HG03196 (cell line): Measurements from ENCODE around the gene ATG10.
"Not testable (repeated sequence)": the region's sequence is repeated elsewhere in the genome, so short reads cannot be mapped to it uniquely, and the experiment has no call there.

Experiments used
- ATAC-seq: cut with Tn5 transposase; IDR thresholded peaks from one replicate; pipeline ENCODE4 v1.9.1; 2021; ENCODE audit not compliant: unreplicated experiment

ATG10 gene

DNA sequence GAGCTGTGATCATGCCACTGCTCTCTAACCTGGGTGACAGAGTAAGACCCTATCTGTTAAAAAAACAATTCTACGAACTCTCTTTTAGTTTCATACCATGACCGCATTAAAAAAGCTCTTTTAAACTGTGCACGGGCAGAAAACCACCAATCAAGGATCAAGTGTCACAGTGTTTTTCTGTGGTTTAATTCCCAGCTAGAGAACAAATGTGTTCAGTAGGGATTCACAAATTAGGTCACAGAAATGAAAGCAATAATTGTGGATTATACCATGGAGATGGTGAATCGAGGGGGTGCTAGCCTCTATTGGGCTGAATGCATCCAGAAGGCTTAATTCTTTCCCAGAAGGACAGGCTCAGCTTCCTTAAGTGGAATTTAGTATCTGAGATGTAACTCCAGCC, 79.1 kb downstream of the ATG10 start:
- ATAC-seq: no peak

DNA sequence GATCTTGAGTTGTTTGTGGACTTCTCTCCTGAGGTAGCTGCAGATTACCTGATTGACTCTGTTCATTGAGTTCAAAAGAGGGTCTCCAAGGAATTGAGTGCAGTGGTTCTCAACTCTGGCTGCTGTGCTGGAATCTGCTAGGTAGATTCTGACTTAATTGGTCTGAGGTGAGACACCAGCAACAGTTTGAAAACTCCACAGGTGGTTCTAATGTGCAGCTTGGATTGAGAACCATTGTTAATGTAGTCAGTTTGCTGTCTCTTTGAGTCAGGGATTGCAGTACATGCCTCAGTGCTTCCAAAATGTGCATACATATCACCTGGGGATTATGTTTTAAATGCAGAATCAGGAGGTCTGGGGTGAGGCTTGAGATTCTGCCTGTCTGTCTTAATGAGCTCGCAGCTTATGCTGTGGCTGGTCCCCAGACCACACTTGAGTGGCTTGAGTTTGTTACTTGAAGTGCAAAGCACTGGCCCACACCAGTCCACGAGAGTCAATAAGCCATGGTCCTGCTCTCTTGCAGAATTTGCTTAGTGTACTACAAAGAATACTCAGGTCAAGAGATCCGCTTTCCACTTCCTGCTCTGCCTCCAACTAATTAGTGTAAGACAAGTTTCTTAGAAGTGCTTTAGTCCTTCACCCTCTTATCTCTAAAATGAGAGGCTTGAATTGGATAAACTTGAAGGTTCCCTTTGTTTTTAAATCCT, 82.3 kb downstream of the ATG10 start:
- no peak for ATAC-seq

DNA sequence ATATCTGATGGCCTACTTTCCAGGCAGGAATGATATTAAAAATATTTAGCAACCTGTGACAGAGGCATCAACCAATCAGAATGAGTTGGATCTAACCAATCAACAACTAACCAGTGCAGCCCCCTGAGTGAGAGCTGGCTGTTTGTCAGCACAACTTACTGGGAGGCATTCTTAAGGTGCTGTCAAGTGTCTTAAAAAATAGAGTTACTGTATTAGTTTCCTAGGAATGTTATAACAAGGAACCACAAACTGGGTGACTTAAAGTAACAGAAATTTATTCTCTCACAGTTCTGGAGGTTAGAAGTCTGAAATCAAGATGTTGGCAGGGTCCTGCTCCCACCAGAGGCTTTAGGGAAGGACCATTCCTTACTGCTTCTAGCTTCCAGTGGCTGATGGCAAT, 85.2 kb downstream of the ATG10 start:
- ATAC-seq: no peak

DNA sequence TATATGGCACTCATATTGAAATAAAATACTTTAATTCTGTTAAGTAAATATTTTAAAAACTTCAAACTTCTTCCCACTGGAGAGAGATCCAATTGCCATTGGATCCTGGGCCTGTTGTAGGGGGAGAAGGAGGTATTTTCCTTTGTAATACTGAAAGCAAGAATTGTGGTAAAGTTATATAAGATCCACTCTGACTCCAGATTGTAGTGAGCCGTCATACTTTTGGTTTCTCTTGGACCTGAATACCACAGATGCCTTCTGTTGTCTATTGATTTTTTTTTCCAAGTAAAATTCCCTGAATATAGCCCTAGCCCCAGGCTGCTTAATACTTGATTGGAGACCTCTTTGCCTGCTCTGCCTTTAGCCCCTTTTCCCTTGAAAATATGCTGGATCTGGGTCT, 86.9 kb downstream of the ATG10 start:
- ATAC-seq: peak; percentile 57

DNA sequence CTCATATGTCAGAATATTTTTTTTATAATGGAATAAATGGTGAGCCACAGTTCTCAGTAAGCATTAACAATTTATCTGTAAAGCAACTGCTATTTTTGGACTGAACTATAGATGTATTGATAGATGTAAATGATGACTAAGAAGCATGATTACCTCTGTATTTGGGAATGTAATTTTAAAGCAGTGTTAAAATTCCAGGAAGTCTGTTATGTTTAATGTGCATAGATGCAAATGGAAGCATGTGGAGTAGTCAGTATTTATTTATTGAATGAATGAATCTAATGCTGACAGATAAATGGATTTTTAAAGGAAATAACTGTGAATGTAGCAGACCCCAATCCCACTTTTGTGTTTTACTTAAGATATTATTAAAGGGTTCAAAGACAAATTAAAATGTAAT, 95.0 kb downstream of the ATG10 start:
- no peak for ATAC-seq

DNA sequence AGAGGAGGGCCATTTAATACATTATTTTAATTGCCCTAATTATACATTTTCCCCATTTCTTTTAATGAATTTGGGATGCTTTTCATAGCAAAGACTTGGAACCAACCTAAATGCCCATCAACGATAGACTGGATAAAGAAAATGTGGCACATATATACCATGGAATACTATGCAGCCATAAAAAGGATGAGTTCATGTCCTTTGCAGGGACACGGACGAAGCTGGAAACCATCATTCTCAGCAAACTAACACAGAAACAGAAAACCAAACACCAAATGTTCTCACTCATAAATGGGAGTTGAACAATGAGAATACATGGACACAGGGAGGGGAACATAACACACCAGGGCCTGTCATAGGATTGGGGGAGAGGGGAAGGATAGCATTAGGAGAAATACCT, 96.2 kb downstream of the ATG10 start:
- not testable (repeated sequence) for ATAC-seq

DNA sequence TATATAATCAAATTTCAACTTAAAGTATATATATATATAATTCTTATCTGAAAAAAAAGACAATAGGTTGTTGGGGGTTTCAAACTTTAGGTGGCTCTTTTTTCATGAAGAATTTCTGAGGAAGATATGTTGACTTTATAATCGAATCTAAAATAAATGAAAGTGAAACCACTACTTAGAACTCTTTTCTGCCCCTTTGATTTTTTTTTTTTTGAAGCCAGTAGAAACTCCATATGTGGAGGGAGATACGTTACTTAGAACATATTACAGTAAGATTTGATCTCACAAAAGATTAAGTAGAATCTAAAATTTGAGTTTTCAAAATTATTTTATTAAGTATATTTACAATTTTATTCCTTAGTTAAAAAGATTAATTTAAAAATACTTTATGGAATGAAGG, 96.9 kb downstream of the ATG10 start:
- no peak for ATAC-seq

DNA sequence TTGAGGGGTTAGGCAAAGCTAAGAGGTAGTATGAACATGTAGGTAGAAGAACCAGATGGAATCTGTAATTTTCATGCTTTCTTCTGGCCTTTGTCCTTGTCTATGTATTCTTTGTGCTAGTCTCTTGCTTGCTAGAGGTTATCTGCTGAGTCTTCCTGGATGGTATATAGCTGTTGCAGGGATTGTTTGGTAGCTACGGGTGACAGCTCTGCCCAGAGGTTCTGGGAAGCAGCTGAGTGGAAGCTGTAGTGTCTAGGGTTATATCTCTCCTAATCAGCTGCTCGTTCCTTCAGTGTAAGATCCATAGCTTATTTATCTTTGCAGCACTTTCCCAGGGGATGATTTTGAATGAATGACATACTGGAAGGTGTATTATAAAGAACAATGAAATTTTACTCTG, 100.3 kb downstream of the ATG10 start:
- no peak for ATAC-seq

DNA sequence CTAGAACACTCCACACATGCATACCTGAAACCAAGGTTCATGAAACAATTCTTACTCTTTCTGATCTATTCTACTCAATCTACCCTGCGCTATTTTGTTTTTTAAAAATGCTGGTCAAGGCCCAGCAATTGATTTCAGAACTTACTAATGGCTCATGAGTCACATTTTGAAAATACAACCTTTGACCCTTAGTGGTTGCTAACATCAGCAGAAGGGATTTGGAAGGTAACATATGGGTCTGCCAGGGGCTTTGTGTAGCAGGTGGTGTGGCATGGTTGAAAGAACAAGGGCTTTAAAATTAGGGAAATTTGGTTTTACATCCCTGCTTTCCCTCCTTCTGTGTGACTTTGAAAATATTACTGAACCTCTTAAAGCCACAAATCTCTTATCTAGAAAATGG, 101.4 kb downstream of the ATG10 start:
- no peak for ATAC-seq

DNA sequence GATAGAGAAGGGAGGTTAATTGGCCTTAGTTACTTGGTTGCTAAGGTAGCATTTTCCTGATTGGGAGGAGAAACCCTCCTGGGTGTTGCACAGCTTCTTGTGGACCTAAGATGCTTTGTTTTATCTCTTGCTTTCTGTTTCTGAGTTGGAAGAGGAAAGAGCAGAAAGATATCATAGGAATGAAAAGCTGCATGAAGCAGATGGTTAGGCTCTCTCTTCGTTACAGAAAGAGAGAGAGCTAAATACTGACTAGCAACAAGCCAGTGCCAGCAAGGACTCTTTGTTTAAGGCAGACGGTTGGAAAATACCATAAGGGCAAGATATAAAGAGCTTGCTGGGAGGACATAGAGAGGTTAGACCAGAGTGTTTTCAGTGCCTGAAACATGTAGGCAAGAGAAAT, 103.1 kb downstream of the ATG10 start:
- no peak for ATAC-seq

DNA sequence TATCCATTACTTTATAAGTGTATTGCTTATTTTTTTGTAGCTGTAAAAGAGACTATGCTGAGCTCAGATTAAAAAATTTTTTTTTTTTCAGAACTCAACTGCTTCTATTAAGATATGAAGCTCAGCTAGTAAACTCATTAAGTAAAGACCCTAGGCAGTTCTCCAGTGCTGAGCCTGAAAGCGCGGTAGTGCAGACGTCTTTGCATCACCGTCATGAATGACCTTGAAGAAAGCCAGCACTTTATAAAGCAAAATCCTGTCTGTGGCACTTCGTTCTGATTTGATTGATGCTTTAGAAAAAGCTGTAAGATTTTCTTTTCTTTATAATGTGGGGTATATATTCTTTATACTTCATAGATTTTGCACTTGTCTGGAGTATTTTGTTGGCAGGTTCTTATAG, 105.7 kb downstream of the ATG10 start:
- no peak for ATAC-seq

DNA sequence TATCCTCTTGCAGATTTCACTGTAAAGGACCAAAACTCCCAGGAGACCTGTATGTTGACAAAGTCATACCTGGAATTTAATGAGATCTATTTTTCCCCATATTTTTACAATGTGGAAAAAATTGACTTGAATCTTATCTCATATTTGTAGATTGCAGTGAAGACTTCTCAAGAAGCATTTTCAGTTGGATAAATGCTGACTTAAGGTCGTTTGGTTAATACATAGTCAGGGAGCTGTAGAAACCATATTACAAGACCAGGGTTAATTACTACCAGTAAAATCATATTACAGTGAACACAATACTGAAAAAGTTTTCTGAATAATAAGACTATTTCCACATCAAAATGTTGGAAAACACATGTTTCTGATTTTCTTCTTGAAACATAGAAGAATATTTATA, 119.8 kb downstream of the ATG10 start:
- no peak for ATAC-seq

DNA sequence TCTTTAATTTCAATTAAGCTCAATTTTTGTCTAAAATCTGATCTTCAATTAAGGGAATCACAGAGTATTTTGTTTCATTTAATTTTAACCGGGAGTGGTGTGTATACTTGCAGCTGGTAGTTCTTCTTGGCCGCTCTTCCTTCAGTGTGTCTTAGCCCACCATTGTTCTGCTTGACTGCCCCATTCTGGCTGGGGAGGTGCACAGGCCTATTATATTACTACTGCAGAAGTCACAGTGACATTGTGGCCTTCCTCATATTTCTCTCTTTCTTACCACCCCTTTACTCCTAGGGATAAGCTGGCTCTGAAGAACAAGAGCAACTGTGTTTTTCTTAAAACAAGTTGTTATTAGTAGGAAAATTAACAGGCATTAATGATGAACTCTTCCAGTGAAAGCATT, 123.7 kb downstream of the ATG10 start:
- ATAC-seq: no peak

DNA sequence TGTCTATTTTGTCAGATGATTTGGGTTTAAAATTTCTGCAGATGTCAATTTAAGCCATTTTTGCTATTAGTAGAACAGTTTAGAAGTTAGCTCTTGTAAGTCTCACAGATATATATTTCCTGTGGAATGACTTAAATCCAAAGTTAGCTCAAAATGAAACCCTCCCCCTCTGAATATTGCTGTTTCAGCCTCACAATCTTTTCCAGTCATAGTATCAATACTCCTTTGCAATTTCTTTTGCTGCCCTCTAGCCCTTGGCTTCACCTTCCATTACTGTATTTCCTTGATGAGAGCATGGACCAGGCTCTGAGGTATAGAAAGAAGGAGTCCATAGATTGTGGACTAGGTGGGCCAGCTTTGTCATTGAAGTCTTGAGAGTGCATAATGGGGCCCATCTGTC, 124.4 kb downstream of the ATG10 start:
- no peak for ATAC-seq

DNA sequence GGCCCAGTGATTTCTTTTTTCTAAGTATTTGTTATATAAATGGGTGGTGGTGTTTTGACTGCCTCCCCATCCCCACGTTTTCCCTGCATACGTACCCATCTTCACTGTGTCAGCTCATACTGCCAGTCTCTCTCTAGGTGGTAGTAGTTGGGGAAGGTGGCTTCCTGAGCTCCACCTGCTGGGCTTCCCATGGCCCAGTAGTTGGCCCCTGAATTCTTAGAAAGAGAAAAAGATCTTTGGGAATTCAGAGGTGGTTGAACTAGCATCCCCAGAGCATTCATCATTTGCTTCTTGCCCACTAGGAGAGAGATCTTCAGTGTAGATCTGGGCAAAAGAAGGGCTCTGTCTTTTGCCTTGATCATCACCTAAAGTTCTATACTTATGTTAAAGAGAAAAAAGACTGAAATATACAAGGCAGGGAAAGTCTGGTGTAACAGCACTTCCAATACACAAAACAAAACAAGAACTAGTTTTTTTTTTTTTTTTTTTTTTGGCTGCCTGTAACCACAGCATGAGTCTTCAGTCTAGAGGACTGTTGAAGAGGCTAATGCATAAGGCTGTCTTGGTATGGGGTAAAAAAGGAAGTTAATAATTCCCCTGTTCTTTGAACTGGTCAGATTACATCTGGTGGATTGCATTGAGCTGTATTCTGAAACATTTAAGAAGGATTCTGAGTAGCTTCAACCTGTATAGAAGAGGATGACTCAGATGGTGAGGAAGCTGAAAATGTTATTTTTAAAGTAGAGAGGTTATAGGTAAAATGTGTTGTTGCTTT, 128.7 kb downstream of the ATG10 start:
- ATAC-seq: peak; percentile 93

DNA sequence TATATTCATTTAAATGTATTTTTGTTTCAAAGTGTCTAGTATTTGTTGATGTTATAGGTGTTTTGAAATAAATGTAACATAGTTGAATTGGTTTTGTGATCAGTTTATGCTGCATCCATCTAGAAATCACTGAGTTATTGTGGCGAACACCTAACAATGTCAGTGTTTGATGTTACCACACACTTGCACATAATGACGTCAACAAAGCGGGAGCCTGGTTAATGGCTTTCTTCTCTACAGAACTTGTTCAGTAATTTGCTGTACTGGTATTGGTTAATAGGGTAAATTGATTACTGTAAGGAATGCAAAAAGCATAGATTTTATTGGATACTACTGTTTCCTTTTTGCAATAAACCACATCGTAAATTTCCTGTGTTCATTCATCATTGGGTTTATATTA, 133.0 kb downstream of the ATG10 start:
- no peak for ATAC-seq

DNA sequence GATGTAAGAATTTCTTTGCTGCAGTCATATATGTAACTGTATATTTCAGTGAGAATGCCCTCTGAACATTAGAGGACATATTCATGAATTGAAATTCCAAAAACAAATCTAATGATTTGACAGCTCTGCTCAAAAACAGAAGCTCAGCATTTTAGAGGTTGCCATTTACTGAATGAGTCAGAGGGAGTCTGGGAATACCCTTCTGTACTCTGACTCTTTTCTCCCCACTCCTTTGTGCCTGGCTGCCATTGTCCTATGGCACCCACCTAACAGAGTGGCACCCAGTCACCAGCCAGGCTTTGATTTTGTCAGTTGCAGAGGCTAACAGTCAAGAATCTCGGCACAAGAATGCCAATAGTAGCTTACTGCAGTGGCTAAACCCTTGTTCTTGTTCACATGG, 133.6 kb downstream of the ATG10 start:
- no peak for ATAC-seq

DNA sequence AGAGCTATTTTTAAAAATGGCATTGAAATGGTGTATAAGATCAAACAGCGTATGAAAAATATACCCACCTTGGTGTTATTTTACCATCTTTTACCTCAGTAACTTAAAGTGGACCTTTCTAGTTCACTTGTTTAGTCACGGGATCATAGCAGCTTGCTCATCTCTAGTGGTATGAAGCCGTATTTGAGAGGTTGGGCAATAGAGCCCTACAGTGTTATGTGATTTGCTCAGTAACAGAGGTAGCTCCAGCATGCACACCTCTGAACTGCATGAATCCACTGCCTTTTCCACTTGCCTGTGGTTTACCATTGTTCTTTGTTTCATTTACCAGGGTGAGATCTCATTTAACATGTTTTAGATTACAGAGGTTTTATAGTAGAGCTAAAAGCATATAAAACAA, 134.4 kb downstream of the ATG10 start:
- ATAC-seq: no peak

DNA sequence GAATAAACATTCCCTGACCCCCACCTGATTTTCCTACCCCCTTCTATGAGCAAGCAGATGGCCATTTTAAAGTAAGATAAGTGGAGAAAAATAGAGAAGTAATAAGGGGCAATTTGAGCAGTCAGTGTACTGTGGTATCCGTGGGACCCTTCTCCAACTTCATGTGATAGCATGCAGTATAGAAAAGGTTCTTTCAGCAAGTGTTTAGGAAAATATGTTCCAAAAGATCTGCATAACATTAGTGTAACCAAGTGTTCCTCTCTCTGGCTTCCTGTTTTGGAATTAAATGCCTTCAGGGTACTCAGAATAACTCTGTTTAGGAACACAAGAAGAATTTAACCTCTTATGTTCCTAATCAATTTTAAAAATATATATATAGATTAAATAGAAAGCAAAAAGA, 134.9 kb downstream of the ATG10 start:
- ATAC-seq: no peak

DNA sequence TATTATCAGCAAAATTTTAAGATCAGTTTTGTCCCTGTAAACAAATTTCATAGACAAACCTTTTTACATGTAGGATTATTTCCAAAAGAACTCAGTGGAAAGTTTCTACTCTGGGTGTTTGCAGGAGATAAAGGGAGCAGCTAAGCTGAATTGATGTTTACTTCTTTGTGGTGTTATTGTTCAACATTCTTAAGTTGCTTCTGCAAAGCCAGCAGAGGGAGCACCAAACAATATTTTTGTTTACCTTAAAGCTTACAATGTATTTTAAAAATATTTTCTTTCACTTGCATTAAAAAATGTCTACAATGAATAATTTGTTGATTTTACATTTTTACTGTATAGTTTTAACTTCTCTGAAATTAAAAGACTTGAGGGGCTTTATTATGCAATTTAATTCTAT, 135.4 kb downstream of the ATG10 start:
- no peak for ATAC-seq

DNA sequence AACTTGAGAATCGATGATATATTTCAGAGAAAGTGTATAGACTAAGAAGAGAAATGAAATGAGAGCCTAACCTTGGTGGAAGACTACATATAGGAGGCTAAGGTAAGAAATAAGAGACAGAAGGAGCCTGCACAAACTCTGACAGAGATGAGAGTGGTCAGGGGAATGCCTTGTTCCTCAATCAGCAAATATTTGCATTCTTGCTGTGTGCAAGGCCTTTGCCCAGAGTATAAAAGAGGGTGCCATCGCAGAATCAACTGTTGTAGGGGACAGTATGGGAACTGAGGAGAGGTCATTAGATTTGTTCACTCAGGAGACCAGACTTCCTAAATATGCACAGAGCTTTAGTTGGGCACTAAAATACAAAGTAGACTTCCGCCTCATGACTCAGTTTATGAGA, 137.2 kb downstream of the ATG10 start:
- no peak for ATAC-seq

DNA sequence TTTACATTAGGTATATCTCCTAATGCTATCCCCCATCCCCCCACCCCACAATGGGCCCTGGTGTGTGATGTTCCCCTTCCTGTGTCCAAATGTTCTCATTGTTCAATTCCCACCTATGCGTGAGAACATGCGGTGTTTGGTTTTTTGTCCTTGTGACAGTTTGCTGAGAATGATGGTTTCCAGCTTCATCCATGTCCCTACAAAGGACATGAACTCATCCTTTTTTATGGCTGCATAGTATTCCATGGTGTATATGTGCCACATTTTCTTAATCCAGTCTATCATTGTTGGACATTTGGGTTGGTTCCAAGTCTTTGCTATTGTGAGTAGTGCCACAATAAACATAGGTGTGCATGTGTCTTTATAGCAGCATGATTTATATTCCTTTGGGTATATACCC, 138.1 kb downstream of the ATG10 start:
- ATAC-seq: not testable (repeated sequence)

DNA sequence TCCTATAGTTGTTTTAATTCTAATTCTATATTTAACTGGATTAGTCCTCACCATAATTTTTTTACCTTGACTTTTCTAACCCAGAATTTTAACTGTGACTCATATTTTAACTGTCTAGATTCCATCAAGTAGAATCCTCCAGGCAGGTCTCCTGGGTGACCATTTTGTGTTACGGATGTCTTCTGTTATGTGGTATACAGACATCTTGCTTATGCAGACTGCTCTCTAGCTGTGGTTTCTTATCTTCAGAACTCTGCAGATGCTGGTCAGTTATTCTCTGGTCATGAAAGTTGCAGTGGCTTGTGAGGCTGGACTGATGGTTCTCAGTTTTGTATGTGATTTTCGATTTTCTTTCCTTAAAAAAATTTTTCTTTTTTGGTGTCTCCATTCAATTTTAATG, 139.4 kb downstream of the ATG10 start:
- peak; percentile 74 for ATAC-seq
